PC-9 (cell line): ENCODE data around the gene ZNF462. TPM values are rescaled to one million over a fixed set of nuclear protein-coding genes. Genes with fewer than 3 reads are reported as not detected.

ENCODE experiments used
- BruUV-seq: library from RNA; stranded (reverse); fragments of 400-500 nt; replicated peaks from 2 replicates; lab custom pipeline; 2021; lab: Mats Ljungman, UMichigan
- CTCF ChIA-PET: fragments of 300-600 bp; sonication (Branson Sonifier 250); formaldehyde crosslinking; loops from one replicate; lab custom pipeline; 2022; ENCODE audit warnings: antibody characterized with exemption; lab: Charles Lee
- POLR2A ChIA-PET: fragments of 300-600 bp; sonication (Branson Sonifier 250); formaldehyde crosslinking; loops from one replicate; lab custom pipeline; 2022; ENCODE audit warnings: antibody characterized with exemption; ENCODE audit not compliant: unreplicated experiment; lab: Charles Lee
- DNase-seq, 2 experiments: peaks; one replicate each; pipeline versions ENCODE4 v3.0.0 to v3.0.0-alpha.2; 2015 to 2022; ENCODE audit warnings: mixed read lengths in 1 of 2
- H2AFZ ChIP-seq: fragments of 200-600 bp; sonication (generic); 2 replicates; pipeline ENCODE4 v1.8.1; 2017; ENCODE audit warnings: antibody characterized with exemption
- H3F3A ChIP-seq: fragments of 200-600 bp; sonication (generic); 2 replicates; pipeline ENCODE4 v1.8.1; 2017; ENCODE audit warnings: antibody characterized with exemption, mild to moderate bottlenecking, low read depth; ENCODE audit not compliant: insufficient read depth
- H3K27ac ChIP-seq: fragments of 200-600 bp; sonication (generic); 2 replicates; pipeline ENCODE4 v1.6.1; 2016; ENCODE audit warnings: mixed run types
- H3K27me3 ChIP-seq: fragments of 200-600 bp; sonication (generic); 2 replicates; pipeline ENCODE4 v1.6.1; 2016; ENCODE audit warnings: low read depth, mixed run types; ENCODE audit not compliant: insufficient read depth
- H3K36me3 ChIP-seq: fragments of 200-600 bp; sonication (generic); 2 replicates; pipeline ENCODE4 v1.6.1; 2016; ENCODE audit warnings: low read depth, mixed run types
- H3K4me1 ChIP-seq: fragments of 200-600 bp; sonication (generic); replicated peaks from 2 replicates; pipeline ENCODE4 v1.6.1; 2016; ENCODE audit warnings: mixed run types; ENCODE audit not compliant: insufficient read depth
- H3K4me2 ChIP-seq: fragments of 200-600 bp; sonication (generic); 2 replicates; pipeline ENCODE4 v1.6.1; 2017; ENCODE audit warnings: mixed run types
- H3K4me3 ChIP-seq: fragments of 200-600 bp; sonication (generic); 2 replicates; pipeline ENCODE4 v1.6.1; 2016; ENCODE audit warnings: mixed run types
- H3K79me2 ChIP-seq: fragments of 200-600 bp; sonication (generic); 2 replicates; pipeline ENCODE4 v1.6.1; 2017; ENCODE audit warnings: low read depth, mixed run types
- H3K9me2 ChIP-seq: fragments of 200-600 bp; sonication (generic); 2 replicates; pipeline ENCODE4 v1.8.1; 2017; ENCODE audit warnings: mild to moderate bottlenecking; ENCODE audit not compliant: insufficient read depth
- H3K9me3 ChIP-seq: fragments of 200-600 bp; sonication (generic); 2 replicates; pipeline ENCODE4 v1.8.1; 2016; ENCODE audit warnings: low read depth; ENCODE audit not compliant: insufficient read depth
- H4K20me1 ChIP-seq: fragments of 200-600 bp; sonication (generic); 2 replicates; pipeline ENCODE4 v1.8.1; 2017; ENCODE audit not compliant: insufficient read depth
- CTCF ChIP-seq: fragments of 200-600 bp; sonication (generic); conservative IDR thresholded peaks from 2 replicates; pipeline ENCODE4 v1.6.1; 2017; ENCODE audit warnings: mixed run types, antibody characterized with exemption, mild to moderate bottlenecking, moderate library complexity
- EZH2 ChIP-seq: fragments of 200-600 bp; sonication (generic); IDR thresholded peaks from 2 replicates; pipeline ENCODE4 v1.8.0; 2017; ENCODE audit warnings: antibody characterized with exemption, low read depth
- intact Hi-C: fragments of 100-400 bp; cut with micrococcal nuclease; formaldehyde crosslinking; loops from one replicate; pipeline ENCODE4 v1.10.0; 2022; ENCODE audit not compliant: unreplicated experiment
- total RNA-seq: library from RNA; stranded (reverse); gene quantifications from 2 replicates; pipeline ENCODE4 v1.2.3, GENCODE V29; 2021

The ZNF462 gene
- total RNA-seq, 1 experiment from 2014 or later = 4.8 TPM

DNA sequence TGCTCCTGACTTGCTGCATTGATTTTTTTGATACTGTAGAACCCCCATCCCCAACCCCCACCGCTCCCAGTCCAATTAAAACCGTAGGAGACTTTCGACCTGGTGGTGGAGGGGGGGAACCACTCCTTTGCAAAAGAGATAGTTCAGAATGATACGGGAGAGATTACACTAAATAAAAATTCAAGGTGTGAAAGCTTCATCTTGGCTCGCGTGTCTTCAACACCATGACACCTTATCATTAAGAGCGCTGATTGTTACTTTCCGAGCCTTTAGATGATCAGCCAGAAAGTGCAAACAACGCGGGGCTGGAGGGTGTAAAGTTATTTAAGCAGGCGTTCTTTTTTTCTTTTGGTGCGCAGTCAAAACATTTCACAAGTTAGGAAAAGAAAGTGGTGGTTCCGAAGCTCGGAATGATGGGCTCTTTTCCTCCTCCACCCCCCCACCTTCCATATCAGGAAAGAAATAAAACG is 1.3 kb upstream of the ZNF462 start:
- Histone ChIP-seq H3K27ac (no peak overlapping the region), H3K36me3 (no peaks in the 10 kb centered on the region), H3K9me3 (peaks cover 5% of the 10 kb centered on the region; the same call in 1 of the 2 replicates), H3K9me2 (no peaks in the 10 kb centered on the region), H2AFZ (no peak overlapping the region), H3F3A (no peaks in the 10 kb centered on the region), H3K4me3 (no peak overlapping the region), H3K27me3 (no peaks in the 10 kb centered on the region), H3K4me1 (peaks cover 5% of the 10 kb centered on the region; the same call in 1 of the 2 replicates), H3K79me2 (no peaks in the 10 kb centered on the region), H4K20me1 (no peaks in the 10 kb centered on the region), H3K4me2 (no peak overlapping the region)
- intact Hi-C loops = loop anchor here (5.0 to 10.0 kb wide), 3 partner anchors 64 to 263 kb away; no protein-coding TSS in a partner anchor
- TF ChIP-seq EZH2 = no peak
- no peak for TF ChIP-seq CTCF
- no peak for DNase-seq
- POLR2A ChIA-PET = interaction anchor here (0.6 kb wide), 1 partner anchor 1830 kb away, joined by 4 read pairs; no protein-coding TSS in a partner anchor
- BruUV-seq = no TSS peak
- CTCF ChIA-PET = no interaction called here

DNA sequence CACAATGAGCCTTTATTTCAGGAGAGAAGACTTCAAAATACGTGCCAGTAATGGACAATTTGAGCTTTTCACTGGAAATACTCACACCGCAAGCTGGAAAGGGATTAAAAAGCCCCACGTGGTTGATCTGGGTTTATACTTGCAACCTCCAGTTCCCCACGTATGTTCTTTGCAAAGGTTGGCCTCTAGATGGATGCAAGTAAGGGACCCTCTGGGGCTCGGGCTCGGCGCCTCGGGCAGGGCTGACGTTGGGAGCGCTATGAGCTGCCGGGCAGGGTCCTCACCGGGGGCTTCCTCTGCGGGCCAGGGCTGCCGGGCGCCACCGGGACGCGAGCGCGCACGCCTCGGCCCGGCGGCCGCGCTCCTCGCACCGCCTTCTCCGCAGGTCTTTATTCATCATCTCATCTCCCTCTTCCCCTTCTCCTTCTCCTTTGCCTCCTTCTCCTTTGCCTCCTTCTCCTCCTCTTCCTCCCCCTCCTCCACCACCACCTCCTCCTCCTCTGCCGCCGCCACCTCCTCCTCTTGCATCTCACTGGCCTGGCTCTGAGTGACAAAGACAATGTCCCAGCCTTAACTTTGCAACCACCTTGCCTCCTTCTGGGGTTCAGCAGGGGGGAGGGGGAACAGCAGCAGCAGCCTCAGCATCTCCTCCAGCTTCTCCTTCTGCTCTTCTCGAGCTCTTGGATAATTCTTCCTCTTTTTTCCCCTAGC is 701 bp upstream of the ZNF462 start:
- intact Hi-C loops = loop anchor here (5.0 to 10.0 kb wide), 3 partner anchors 65 to 263 kb away; no protein-coding TSS in a partner anchor

More for the DNA sequence above, 701 bp upstream of the ZNF462 start:
- H3K9me2 ChIP-seq = no peaks in the 10 kb centered on the region
- no peaks in the 10 kb centered on the region for H4K20me1 ChIP-seq
- H3K27me3 ChIP-seq = no peaks in the 10 kb centered on the region
- peak in 1 of 2 experiments; percentile 14 for DNase-seq
- BruUV-seq = no TSS peak
- peak overlapping the region; percentile 97 for H3K4me2 ChIP-seq
- no peak for TF ChIP-seq CTCF
- TF ChIP-seq EZH2 = no peak
- H3K9me3 ChIP-seq = peaks cover 7% of the 10 kb centered on the region; the same call in 1 of the 2 replicates
- CTCF ChIA-PET = interaction anchor here (0.8 kb wide), 1 partner anchor 398 kb away, joined by 5 read pairs; no protein-coding TSS in a partner anchor
- POLR2A ChIA-PET = interaction anchor here (0.6 kb wide), 1 partner anchor 1830 kb away, joined by 4 read pairs; no protein-coding TSS in a partner anchor
- H3K4me1 ChIP-seq = peaks cover 5% of the 10 kb centered on the region; the same call in 1 of the 2 replicates
- H3K79me2 ChIP-seq = no peaks in the 10 kb centered on the region
- H3F3A ChIP-seq = no peaks in the 10 kb centered on the region
- H3K4me3 ChIP-seq = peak overlapping the region; percentile 97
- no peaks in the 10 kb centered on the region for H3K36me3 ChIP-seq
- H3K27ac ChIP-seq = no peak overlapping the region
- H2AFZ ChIP-seq = peak overlapping the region; percentile 98
